SU-DHL-6 (cell line): Measurements from ENCODE around the gene MYO15A.

Experiments
- H2AFZ ChIP-seq: fragments of 200-600 bp; sonication (generic); 2 replicates; pipeline ENCODE4 v1.6.1; 2014; ENCODE audit warnings: low read depth, mild to moderate bottlenecking, moderate library complexity, mixed read lengths, antibody characterized with exemption, low read length; ENCODE audit not compliant: severe bottlenecking
- H3F3A ChIP-seq: fragments of 200-600 bp; shearing (Covaris generic); 2 replicates; pipeline ENCODE4 v1.6.0; 2016; ENCODE audit warnings: antibody characterized with exemption, mild to moderate bottlenecking; ENCODE audit not compliant: insufficient read depth
- H3K27ac ChIP-seq: fragments of 200-600 bp; sonication (generic); 2 replicates; pipeline ENCODE4 v1.5.1; 2016; ENCODE audit warnings: low read depth, mild to moderate bottlenecking, low read length, moderate library complexity, mixed read lengths
- H3K27me3 ChIP-seq: fragments of 200-600 bp; sonication (generic), shearing (Covaris generic); 2 replicates; pipeline ENCODE4 v1.6.0; 2014; ENCODE audit warnings: mild to moderate bottlenecking, low read length
- H3K36me3 ChIP-seq: fragments of 200-600 bp; sonication (generic); 2 replicates; pipeline ENCODE4 v1.6.1; 2014; ENCODE audit warnings: mild to moderate bottlenecking, low read length, mixed read lengths
- H3K4me2 ChIP-seq: fragments of 300-600, 200-600 bp; shearing (Covaris generic), sonication (generic); 2 replicates; pipeline ENCODE4 v1.6.0; 2014; ENCODE audit warnings: low read length, low read depth, mild to moderate bottlenecking; ENCODE audit not compliant: poor library complexity, severe bottlenecking
- H3K4me3 ChIP-seq: fragments of 200-600 bp; sonication (generic); 2 replicates; pipeline ENCODE4 v1.5.1; 2014; ENCODE audit warnings: antibody characterized with exemption, low read length, mild to moderate bottlenecking, mixed read lengths; ENCODE audit not compliant: insufficient read depth, poor library complexity, severe bottlenecking
- H3K79me2 ChIP-seq: fragments of 200-600 bp; sonication (generic); 2 replicates; pipeline ENCODE4 v1.6.1; 2014; ENCODE audit warnings: mild to moderate bottlenecking, low read length, moderate library complexity; ENCODE audit not compliant: insufficient read depth
- H3K9ac ChIP-seq: fragments of 200-600 bp; sonication (generic); 2 replicates; pipeline ENCODE4 v1.7.0; 2014; ENCODE audit warnings: mild to moderate bottlenecking, low read length
- H3K9me2 ChIP-seq: fragments of 200-600 bp; sonication (generic); replicated peaks from 2 replicates; pipeline ENCODE4 v1.6.1; 2014; ENCODE audit warnings: low read length; ENCODE audit not compliant: insufficient read depth
- H3K9me3 ChIP-seq: fragments of 200-600 bp; sonication (generic); 2 replicates; pipeline ENCODE4 v1.6.1; 2014; ENCODE audit warnings: low read length, mixed read lengths; ENCODE audit not compliant: insufficient read depth
- H4K20me1 ChIP-seq: fragments of 200-600 bp; sonication (generic); 2 replicates; pipeline ENCODE4 v1.6.1; 2014; ENCODE audit warnings: low read depth, mild to moderate bottlenecking, antibody characterized with exemption, low read length, moderate library complexity, mixed read lengths
- CTCF ChIP-seq: fragments of 200-600 bp; sonication (generic); IDR thresholded peaks from one replicate; pipeline ENCODE4 v1.5.1; 2017; ENCODE audit warnings: antibody characterized with exemption, mild to moderate bottlenecking, low read length, moderate library complexity; ENCODE audit not compliant: insufficient read depth, poor library complexity, severe bottlenecking
- EZH2phosphoT487 ChIP-seq: fragments of 200-600 bp; sonication (generic), shearing (Covaris generic); conservative IDR thresholded peaks from 2 replicates; pipeline ENCODE4 v1.6.1; 2018; ENCODE audit warnings: mild to moderate bottlenecking, antibody characterized with exemption, low read length, moderate library complexity, mixed read lengths

Gene MYO15A

GRCh38 chr17:18139949-18140348 is 31.4 kb downstream of the MYO15A start:
- TF ChIP-seq CTCF, result peak; percentile 1
- no peak for TF ChIP-seq EZH2phosphoT487
- H3K9me3 ChIP-seq, result no peaks in the 10 kb centered on the region
- H3K27me3 ChIP-seq, result no peaks in the 10 kb centered on the region
- no peaks in the 10 kb centered on the region for H3K79me2 ChIP-seq
- H3K4me2 ChIP-seq, result no peak overlapping the region
- H3K9me2 ChIP-seq, result no peaks in the 10 kb centered on the region
- no peak overlapping the region for H2AFZ ChIP-seq
- no peak overlapping the region for H3K27ac ChIP-seq
- H3K4me3 ChIP-seq, result no peak overlapping the region
- no peak overlapping the region for H3K9ac ChIP-seq
- no peaks in the 10 kb centered on the region for H4K20me1 ChIP-seq
- no peaks in the 10 kb centered on the region for H3K36me3 ChIP-seq
- H3F3A ChIP-seq, result no peaks in the 10 kb centered on the region

GRCh38 chr17:18140648-18141047 is 32.1 kb downstream of the MYO15A start:
- no peaks in the 10 kb centered on the region for H4K20me1 ChIP-seq
- H3K27ac ChIP-seq, result no peak overlapping the region
- no peaks in the 10 kb centered on the region for H3F3A ChIP-seq
- no peak for TF ChIP-seq EZH2phosphoT487
- no peak for TF ChIP-seq CTCF
- H3K79me2 ChIP-seq, result no peaks in the 10 kb centered on the region
- H3K4me3 ChIP-seq, result no peak overlapping the region
- no peak overlapping the region for H3K9ac ChIP-seq
- no peaks in the 10 kb centered on the region for H3K27me3 ChIP-seq
- H3K4me2 ChIP-seq, result no peak overlapping the region
- no peaks in the 10 kb centered on the region for H3K9me2 ChIP-seq
- H3K9me3 ChIP-seq, result no peaks in the 10 kb centered on the region
- no peaks in the 10 kb centered on the region for H3K36me3 ChIP-seq
- no peak overlapping the region for H2AFZ ChIP-seq

GRCh38 chr17:18141210-18141803 is 32.8 kb downstream of the MYO15A start:
- Histone ChIP-seq H3K27ac (no peak overlapping the region), H3K4me3 (no peak overlapping the region), H2AFZ (no peak overlapping the region), H4K20me1 (no peaks in the 10 kb centered on the region), H3K9ac (no peak overlapping the region), H3K9me2 (no peaks in the 10 kb centered on the region), H3K36me3 (no peaks in the 10 kb centered on the region), H3K27me3 (no peaks in the 10 kb centered on the region), H3F3A (no peaks in the 10 kb centered on the region), H3K9me3 (no peaks in the 10 kb centered on the region), H3K79me2 (no peaks in the 10 kb centered on the region), H3K4me2 (no peak overlapping the region)
- TF ChIP-seq EZH2phosphoT487 (no peak), CTCF (peak; percentile 63)
